ENCODE data around the gene LRRC36. TPM values are rescaled to one million over a fixed set of nuclear protein-coding genes. Genes with fewer than 3 reads are reported as not detected.

LRRC36 gene
- total RNA-seq, 1 experiment from 2014 or later: not detected

- CTCF ChIA-PET: interaction anchor here (1.0 kb wide), 1 partner anchor 137 kb away, joined by 3 read pairs; no protein-coding TSS in a partner anchor
- Histone ChIP-seq H3K27ac (ENCODE audit: low read depth, low read length) (no peak overlapping the region), H4K20me1 (ENCODE audit: insufficient read depth) (no peaks in the 10 kb centered on the region), H3K27me3 (ENCODE audit: insufficient read depth, low read length) (no peaks in the 10 kb centered on the region), H3K79me2 (ENCODE audit: insufficient read depth, low read length) (no peaks in the 10 kb centered on the region), H3K9ac (ENCODE audit: low read length) (peak overlapping the region; percentile 49), H3K36me3 (ENCODE audit: control insufficient read depth in 1 of 2, insufficient read depth in 2 of 2, low read length in 2 of 2) (no peaks in the 10 kb centered on the region), H3K4me3 (replicated peaks in 1 of 2; ENCODE audit: low read depth in 1 of 2, low read length in 2 of 2) (no peak overlapping the region), H3K9me3 (ENCODE audit: control insufficient read depth in 1 of 2, insufficient read depth in 1 of 2, low read depth in 1 of 2, low read length in 2 of 2) (no peaks in the 10 kb centered on the region), H3K4me2 (ENCODE audit: low read length) (peak overlapping the region; percentile 64; the same call in 1 of the 2 replicates), H3K4me1 (ENCODE audit: control insufficient read depth in 1 of 2, insufficient read depth in 2 of 2, low read length in 2 of 2) (peaks cover 10 to 20% of the 10 kb centered on the region in 2 experiments), H2AFZ (ENCODE audit: low read depth, low read length, poor library complexity, severe bottlenecking) (no peak overlapping the region), H3K9me2 (ENCODE audit: insufficient read depth) (no peaks in the 10 kb centered on the region)
- TF ChIP-seq CEBPB (IDR thresholded peaks at IDR 0.05; ENCODE audit: low read depth): no peak
- TF ChIP-seq ATF3 (IDR thresholded peaks at IDR 0.05): no peak
- TF ChIP-seq TCF7L2 (IDR thresholded peaks at IDR 0.05; ENCODE audit: borderline replicate concordance, extremely low read depth, insufficient read depth, insufficient read length): no peak
- no peak for TF ChIP-seq EZH2phosphoT487 (IDR thresholded peaks at IDR 0.05; ENCODE audit: borderline replicate concordance)
- no peak for TF ChIP-seq EGR1 (IDR thresholded peaks at IDR 0.05; ENCODE audit: low read depth)
- TF ChIP-seq MAX (IDR thresholded peaks at IDR 0.05): no peak
- TF ChIP-seq SIN3A (IDR thresholded peaks at IDR 0.05; ENCODE audit: low read depth): no peak
- no peak for TF ChIP-seq ELF1 (IDR thresholded peaks at IDR 0.05; ENCODE audit: borderline replicate concordance, low read depth)
- TF ChIP-seq SRF (IDR thresholded peaks at IDR 0.05; ENCODE audit: low read depth): no peak
- DNase-seq (ENCODE audit: low read depth, low spot score): no peak
- no TSS peak for BruUV-seq (replicated peaks)
- no peak for ATAC-seq
- intact Hi-C loops (cut with micrococcal nuclease): loop anchor here (5.0 kb wide), 1 partner anchor 135 kb away; no protein-coding TSS in a partner anchor
- RAD21 ChIA-PET (ENCODE audit: low non-redundant PET in 1 of 2, low total read pairs in 2 of 2, uncharacterized antibody in 2 of 2, unreplicated experiment in 2 of 2): no interaction called here
- POLR2A ChIA-PET: no interaction called here
Observed at GRCh38 chr16:67397036-67397801, 70.6 kb downstream of the LRRC36 start.
